HG03097 (cell line): ENCODE results near the gene MOCOS.
"Not testable (repeated sequence)": the region's sequence is repeated elsewhere in the genome, so short reads cannot be mapped to it uniquely, and the experiment has no call there.

Experiments
- ATAC-seq: cut with Tn5 transposase; IDR thresholded peaks from one replicate; pipeline ENCODE4 v1.9.1; 2021; ENCODE audit not compliant: unreplicated experiment, low FRiP score

The MOCOS gene, protein sequence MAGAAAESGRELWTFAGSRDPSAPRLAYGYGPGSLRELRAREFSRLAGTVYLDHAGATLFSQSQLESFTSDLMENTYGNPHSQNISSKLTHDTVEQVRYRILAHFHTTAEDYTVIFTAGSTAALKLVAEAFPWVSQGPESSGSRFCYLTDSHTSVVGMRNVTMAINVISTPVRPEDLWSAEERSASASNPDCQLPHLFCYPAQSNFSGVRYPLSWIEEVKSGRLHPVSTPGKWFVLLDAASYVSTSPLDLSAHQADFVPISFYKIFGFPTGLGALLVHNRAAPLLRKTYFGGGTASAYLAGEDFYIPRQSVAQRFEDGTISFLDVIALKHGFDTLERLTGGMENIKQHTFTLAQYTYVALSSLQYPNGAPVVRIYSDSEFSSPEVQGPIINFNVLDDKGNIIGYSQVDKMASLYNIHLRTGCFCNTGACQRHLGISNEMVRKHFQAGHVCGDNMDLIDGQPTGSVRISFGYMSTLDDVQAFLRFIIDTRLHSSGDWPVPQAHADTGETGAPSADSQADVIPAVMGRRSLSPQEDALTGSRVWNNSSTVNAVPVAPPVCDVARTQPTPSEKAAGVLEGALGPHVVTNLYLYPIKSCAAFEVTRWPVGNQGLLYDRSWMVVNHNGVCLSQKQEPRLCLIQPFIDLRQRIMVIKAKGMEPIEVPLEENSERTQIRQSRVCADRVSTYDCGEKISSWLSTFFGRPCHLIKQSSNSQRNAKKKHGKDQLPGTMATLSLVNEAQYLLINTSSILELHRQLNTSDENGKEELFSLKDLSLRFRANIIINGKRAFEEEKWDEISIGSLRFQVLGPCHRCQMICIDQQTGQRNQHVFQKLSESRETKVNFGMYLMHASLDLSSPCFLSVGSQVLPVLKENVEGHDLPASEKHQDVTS

DNA sequence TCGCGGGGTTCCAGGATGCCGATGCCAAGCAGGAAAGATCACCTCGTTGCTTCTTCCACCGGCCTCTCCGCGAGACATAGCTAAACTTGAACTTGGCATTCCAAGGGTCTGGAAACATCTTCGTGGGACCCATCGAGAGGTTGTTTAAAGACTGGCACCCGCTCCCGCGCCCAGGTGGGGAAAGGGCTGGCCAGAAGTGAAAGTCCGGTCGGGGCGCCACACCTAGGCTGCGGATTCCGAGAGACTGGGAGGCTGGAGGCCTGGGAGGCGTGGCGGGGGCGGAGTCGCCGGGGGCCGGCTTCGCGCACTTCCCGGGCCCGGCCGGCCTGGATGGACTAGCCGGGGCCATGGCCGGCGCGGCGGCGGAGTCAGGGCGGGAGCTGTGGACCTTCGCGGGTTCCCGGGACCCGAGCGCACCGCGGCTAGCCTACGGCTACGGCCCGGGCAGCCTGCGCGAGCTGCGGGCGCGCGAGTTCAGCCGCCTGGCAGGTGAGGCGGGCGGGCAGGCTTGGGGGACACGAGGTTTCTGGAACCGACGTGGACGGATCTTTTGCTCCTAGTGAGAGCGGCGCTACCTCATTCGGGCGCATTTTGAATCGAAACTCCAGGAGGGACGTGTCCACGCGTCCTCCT lies at the start of gene MOCOS:
Gene MOCOS (plus strand): TSS at position 305 of the 633 bp plus-strand sequence. CDS start 43 bp downstream, at position 348.
- ATAC-seq, result peak; percentile 83

DNA sequence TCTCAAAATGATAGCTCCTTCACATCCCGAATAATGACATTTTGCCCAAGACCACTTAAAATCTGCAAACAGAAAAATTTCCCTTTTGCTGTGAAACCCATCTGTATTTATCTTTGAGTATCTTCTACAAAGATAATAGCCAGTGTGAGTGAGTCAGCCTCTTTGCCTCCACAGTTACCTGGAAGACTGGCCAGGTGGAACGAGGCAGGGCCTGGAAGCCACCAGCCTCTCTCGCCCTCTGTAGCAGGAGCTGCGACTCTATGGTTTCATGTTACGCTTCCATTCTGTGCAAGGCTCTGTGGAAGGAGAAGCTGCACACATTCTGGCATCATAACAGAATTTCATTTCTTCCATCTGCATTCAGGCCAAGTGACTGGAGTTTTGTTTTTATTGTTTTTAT lies 48.1 kb upstream of the MOCOS start:
- no peak for ATAC-seq

DNA sequence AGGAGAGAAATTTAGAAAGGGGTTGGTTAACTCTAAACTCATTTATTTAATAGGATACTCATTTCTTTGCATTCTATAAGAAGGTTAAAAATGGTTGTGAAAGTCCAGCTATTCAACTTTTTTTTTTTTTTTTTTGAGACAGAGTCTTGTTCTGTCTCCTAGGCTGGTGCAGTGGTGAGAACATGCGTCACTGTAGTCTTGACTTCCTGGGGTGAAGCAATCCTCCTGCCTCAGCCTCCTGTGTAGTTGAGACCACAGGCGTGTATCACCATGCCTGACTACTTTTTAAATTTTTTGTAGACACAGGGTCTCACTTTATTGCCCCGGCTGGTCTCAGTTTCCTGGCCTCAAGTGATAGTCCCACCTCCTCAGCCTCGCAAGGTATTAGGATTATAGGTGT lies 45.7 kb upstream of the MOCOS start:
- no peak for ATAC-seq

DNA sequence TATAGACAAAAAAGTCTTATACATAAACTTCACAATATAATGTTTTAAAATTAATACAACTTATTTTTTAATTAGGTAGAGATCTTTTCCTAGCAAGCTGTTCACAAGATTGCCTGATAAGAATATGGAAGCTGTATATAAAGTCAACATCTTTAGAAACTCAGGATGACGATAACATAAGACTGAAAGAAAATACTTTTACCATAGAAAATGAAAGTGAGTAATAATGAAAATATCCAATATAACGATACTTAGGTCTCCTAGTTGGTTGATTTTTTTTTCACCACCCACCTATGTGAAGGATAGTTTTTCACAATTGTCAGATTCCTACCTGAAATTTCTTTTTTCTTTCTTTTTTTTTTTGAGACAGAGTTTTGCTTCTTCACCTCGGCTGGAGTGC lies 44.5 kb upstream of the MOCOS start:
- ATAC-seq, result no peak

DNA sequence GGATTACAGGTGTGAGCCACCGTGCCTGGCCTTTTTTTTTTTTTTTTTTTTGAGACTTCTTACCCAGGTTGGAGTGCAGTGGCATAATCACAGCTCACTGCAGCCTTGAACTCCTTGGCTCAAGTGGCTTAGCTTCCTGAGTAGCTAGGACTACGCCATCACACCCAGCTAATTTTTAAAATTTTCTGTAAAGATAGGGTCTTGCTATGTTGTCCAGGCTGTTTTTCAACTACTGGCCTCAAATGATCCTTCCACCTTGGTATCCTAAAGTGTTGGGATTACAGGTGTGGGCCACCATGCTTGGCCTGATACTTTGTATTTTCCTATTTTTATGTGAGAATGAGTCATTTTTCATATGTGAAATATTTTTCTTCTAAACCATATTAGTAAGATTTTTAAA lies 43.9 kb upstream of the MOCOS start:
- ATAC-seq, result no peak

DNA sequence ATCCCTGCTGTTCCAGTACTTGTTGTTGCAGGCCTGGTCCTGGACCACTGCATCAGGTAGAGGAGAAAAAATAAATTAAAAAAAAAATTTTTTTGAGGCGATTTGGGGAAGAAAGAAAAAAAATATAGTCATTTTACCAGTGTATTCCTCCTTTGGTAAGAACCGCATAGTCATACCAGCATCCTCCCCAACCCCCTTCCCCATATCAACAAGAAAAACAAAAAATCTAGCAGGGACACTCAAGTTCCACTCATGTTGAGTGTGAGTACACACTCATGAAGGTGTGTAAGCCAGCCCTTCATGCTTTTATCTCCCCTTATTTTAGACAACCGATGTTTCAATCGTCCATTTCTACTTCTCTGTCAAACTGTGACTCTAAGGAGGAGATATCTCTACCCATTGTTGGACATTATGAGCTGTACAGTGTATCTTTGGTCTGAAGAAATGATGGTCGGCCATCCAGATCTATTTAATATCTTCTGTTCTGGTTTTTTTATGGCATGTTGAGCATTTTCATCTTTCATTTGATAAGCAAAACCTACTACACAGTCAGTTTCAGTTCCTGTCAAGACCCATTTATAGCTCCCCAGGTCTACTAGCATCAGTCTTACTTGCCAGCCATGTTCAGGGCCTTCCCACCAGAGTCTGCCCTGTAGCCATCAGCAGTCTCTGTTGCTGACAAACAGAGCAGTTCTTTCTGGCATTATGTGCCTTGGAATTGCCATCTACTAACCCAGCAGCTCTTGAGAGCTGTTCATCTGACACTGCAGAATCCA lies 37.6 kb upstream of the MOCOS start:
- ATAC-seq, result peak; percentile 74

DNA sequence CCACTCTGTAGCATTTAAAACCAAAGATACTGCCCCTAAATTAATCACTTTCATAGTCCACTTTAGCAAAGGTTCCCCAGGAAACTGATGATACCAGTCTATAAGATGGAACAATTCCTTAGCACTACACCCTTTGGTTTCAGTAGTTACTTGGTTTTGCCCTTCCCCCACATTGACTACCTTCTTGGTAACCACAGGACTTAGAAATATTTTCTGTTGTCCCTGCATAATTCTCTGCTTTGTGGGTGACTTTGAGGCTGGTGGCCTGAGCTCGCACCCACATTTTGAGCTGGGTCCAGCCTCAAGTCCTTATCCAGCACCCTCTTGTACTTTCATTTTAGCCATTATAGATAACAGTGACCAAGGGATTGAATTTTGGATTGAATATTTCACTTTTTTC lies 34.5 kb upstream of the MOCOS start:
- no peak for ATAC-seq

DNA sequence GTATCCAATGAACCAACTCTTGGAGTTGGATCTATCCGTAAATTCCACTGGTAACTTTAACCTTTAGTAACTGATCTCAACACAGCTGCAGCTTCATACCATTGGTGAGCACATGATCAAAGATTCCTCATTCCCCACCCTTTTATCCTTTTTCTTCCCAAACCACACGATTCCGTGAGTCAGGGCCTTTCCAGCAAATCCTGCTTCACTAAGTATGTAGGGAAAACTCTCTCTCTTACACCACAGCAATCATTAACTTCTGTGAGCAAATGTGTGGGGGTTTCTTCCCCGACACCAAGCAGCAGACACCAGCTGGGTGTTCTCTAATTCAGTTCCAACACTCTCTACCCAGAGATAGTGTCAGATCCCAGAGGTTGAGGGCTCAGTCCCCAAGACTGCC lies 34.1 kb upstream of the MOCOS start:
- ATAC-seq, result no peak

DNA sequence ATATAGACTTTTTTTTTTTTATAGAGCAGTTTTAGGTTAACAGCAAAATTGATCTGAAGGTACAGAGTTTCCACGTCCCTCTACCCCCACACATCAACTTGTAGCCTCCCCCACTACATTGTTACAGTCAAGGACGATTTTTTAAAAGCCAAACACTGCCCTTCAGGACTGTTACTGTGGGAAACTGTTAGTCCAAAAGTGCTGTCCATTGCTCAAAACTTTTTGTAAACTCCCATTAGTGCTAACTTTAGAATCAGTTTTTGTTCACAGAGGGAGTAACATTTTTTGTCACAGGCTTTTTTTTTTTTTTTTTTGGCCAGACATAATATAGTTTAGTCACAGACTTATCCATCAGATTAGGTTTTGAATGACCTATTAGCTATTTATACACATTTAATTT lies 33.5 kb upstream of the MOCOS start:
- no peak for ATAC-seq

DNA sequence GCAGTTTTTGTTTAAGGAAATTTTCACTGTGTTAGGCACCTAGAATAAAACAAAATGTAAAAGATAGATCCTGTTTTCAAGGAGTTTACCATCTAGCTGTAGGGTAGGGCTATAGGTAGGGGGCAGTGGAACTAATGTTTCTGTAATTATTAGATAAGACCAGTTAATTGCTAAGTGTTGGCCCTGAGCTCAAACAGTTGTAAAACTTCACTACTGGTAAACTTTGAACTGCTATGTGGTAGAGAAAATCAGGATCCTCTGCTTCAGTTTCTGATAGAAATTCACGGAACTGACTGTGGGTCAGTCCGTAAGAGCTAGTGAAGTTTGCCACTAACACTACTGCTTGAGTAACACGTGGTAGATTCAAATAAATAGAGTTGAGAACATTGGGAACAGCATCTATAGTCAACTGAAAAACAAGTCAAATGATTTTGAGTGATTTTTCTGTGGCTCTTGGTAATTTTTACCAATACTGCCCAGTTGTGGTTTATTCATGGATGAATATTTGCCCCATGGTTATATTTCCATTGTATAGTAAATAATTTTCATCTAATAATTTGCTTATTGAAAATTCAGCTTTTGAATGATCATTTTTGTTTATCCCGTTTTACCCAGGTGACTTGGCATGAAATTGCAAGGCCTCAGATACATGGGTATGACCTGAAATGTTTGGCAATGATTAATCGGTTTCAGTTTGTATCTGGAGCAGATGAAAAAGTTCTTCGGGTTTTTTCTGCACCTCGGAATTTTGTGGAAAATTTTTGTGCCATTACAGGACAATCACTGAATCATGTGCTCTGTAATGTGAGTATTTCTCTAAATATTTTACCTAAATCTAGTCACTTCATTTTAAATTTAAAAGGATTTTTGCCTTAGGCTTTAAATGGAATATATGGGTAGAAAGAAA lies 31.2 kb upstream of the MOCOS start:
- ATAC-seq, result no peak

DNA sequence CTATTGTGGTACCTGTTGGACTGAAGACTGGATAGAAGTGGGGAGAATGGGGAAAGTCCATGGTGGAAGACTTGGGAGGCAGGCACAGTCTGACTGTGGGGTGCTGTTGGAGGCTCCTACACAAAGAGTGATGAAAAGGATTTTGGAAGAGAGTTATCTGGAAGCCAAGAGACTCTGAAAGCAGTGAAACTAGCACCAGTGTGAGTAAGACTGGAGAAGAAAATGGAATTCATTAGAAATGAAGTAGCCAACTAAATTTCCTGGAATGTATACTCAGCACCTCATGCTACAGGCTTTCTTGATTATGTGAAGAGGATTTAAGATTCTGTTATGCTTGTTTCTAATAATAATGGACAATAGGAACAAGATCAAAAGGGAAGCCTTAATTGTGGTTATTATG lies 29.9 kb upstream of the MOCOS start:
- no peak for ATAC-seq

DNA sequence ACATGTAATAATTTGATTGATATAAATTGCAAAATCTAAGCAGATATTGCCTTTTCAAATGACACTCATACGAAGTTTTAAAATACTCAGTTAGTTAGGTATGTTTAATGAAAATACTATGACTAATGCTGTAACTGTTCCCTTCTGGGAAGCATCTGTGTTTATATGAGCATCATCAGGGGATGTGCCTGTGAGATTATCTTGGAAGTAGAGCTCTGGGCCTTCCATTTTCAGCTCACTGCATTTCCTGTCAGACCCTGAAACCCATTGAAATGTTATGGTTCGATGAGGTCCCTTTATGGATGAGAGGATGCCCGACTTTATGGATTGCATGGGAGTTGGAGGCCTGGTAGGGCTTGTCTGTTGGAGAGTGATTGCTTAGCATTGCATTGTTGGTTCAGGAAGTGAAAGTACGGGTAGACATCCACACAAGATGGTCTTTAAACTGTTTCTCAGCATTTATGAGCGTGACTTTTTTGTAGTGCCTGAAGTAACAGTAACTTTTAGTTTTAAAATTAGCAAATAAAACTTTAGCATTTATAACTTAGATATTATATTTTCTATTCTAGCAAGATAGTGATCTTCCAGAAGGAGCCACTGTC lies 28.9 kb upstream of the MOCOS start:
- no peak for ATAC-seq

DNA sequence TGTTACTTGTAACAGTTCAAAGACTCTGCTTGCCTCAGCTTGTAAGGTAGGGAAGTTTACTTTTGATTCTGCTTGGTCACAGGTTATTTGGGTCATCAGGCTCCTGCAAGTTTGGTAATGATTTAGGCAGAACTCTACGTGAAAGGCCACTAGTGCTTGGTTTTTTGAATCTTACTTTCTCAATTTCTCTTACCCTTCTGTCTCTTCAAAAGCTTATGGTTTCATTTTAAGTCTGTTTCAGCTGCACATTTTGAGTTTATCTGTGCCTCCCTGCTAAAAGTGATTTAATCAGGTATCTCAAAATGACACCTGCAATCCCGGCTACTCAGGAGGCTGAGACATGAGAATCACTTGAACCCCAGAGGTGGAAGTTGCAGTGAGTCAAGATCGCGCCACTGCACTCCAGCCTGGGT lies 26.3 kb upstream of the MOCOS start:
- no peak for ATAC-seq

DNA sequence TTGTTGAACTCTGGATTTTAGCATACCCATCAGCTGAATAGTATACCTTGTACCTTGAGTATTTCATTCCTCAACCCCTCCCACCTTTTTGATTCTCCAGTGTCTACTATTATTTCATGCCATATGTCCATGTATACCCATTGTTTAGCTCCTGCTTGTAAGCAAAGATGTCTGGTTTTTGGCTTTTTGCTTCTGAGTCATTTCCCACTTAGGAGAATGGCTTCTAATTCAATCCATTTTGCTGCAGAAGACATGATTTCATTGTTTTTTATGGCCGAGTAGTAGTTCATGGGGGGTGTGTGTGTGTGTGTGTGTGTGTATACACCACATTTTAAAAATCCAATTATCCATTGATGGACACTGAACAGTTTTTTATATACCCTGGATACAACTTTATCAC lies 24.3 kb upstream of the MOCOS start:
- ATAC-seq, result no peak

DNA sequence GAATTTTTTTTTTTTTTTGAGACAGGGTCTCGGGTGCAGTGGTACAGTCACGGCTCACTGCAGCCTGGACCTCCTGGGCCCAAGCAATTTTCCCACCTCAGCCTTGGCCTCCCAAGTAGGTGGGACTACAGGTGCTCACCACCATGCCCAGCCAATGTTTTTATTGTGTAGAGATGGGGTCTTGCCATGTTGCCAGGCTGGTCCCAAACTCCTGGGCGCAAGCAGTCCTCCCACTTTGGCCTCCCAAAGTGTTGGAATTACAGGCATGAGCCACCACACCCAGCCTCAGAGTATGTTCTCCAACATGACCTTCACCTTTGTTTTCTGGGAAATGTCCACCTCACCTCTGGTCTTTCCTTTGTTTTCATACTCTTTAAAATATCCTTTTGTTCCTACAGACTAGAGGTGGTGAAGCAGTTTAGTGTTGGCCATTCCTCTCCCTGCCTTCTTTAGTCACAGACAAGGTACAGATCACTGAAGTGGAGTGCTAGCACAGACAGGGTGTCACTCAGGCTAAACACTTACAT lies 19.5 kb upstream of the MOCOS start:
- ATAC-seq, result no peak

DNA sequence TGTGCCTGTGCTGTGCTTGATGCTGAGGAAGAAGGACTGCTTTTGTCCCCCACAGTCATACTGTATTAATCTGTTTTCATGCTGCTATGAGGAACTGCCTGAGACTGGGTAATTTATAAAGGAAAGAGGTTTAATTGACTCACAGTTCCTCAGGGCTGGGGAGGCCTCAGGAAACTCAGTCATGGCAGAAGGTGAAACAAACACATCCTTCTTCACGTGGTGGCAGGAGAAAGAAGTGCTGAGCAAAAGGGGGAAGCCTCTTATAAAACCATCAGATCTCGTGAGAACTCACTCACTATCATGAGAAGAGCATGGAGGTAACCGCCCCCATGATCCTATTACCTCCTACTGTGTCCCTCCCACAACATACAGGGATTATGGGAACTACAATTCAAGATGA lies 19.0 kb upstream of the MOCOS start:
- ATAC-seq, result not testable (repeated sequence)

DNA sequence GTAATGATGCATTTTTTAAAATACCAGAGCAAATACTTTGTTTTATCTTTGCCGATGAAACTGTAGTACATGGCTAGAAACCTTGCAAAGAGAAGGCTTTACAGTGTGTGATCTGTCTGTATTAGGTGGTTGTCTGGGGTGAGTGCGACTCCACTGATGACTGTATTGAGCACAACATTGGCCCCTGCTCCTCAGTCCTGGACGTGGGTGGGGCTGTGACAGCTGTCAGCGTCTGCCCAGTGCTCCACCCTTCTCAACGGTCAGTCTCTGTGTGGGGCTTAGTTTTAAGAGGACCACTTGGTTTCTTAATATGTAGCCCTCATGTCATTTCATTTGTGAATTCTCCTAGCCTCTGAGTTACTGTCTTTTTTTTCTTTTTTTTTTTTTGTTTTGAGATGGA lies 17.4 kb upstream of the MOCOS start:
- no peak for ATAC-seq

DNA sequence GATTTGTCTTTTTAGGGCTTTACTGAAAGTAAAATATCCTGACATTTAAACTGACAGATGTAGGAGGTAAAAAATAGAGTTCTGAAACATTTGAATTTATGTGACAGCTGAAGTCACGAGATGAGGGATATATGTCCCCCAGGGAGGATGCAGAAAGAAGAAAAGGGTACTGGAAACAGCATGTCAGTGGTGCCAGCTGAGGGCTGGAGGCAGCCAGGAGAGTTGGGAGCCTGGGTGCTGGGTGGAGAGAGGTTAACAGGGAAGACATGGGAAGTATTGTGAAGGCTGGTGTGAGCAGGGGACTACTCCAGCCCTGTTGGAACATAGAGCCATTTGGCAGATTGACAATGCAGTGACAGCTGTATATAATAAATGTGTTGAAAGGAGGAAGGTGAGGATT lies 11.8 kb upstream of the MOCOS start:
- ATAC-seq, result no peak

DNA sequence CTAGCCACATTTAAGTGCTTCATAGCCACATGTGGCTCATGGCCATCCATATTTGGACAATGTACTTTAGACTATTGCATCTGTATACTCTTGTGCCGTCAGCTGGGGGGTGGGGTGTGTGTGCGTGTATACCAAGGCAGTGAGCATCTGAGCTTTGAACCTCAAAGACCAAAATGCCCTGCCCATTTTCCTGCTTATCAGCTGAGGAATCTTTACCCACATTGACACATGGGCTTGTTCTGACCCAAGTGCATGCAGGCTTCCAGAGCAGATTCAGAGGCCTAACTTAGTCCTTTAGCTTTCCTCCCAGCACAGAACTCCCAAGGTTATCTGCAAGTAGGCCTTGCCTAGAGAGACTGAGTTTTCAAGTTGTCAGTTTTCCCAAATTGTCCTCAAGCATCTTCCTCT lies 11.1 kb upstream of the MOCOS start:
- no peak for ATAC-seq
